A673 (cell line): ENCODE measurements around the gene NBEA. TPM values are rescaled to one million over a fixed set of nuclear protein-coding genes. Genes with fewer than 3 reads are reported as not detected.

Experiments
- BruUV-seq: library from RNA; stranded (reverse); fragments of 400-500 nt; replicated peaks from 2 replicates; lab custom pipeline; 2021; lab: Mats Ljungman, UMichigan
- CTCF ChIA-PET: fragments of 300-600 bp; sonication (Branson Sonifier 250); formaldehyde crosslinking; loops from one replicate; lab custom pipeline; 2022; ENCODE audit warnings: antibody characterized with exemption; lab: Charles Lee
- POLR2A ChIA-PET: fragments of 300-600 bp; sonication (Branson Sonifier 250); formaldehyde crosslinking; loops from one replicate; lab custom pipeline; 2022; ENCODE audit warnings: antibody characterized with exemption; ENCODE audit not compliant: low non-redundant PET; lab: Charles Lee
- DNase-seq: peaks from one replicate; pipeline ENCODE4 v3.0.0-alpha.2; 2015; ENCODE audit warnings: low spot score
- H3K27ac ChIP-seq: fragments of 200-600 bp; sonication (generic); 2 replicates; pipeline ENCODE4 v1.5.1; 2016; ENCODE audit warnings: mixed run types, low read depth, mild to moderate bottlenecking, mixed read lengths, antibody characterized with exemption, low read length; ENCODE audit not compliant: poor library complexity, severe bottlenecking
- H3K27me3 ChIP-seq: fragments of 200-600 bp; sonication (generic); replicated peaks from 2 replicates; pipeline ENCODE4 v1.6.1; 2017; ENCODE audit warnings: mixed run types, low read depth, mild to moderate bottlenecking, mixed read lengths, antibody characterized with exemption, low read length; ENCODE audit not compliant: insufficient read depth, poor library complexity
- H3K36me3 ChIP-seq: fragments of 200-600 bp; sonication (generic); 2 replicates; pipeline ENCODE4 v1.6.1; 2016; ENCODE audit warnings: mixed run types, mild to moderate bottlenecking, mixed read lengths, antibody characterized with exemption, low read length; ENCODE audit not compliant: insufficient read depth, poor library complexity, severe bottlenecking
- H3K4me1 ChIP-seq: fragments of 200-600 bp; sonication (generic); 2 replicates; pipeline ENCODE4 v1.6.1; 2017; ENCODE audit warnings: mixed run types, mild to moderate bottlenecking, mixed read lengths, antibody characterized with exemption, low read length; ENCODE audit not compliant: insufficient read depth, poor library complexity, severe bottlenecking
- H3K4me3 ChIP-seq: fragments of 200-600 bp; sonication (generic); 2 replicates; pipeline ENCODE4 v1.5.1; 2016; ENCODE audit warnings: low read depth, mixed run types, mild to moderate bottlenecking, mixed read lengths, low read length; ENCODE audit not compliant: poor library complexity, severe bottlenecking
- H3K9me3 ChIP-seq: fragments of 200-600 bp; sonication (generic); 2 replicates; pipeline ENCODE4 v1.6.1; 2016; ENCODE audit warnings: mixed run types, low read depth, mild to moderate bottlenecking, mixed read lengths, antibody characterized with exemption, low read length; ENCODE audit not compliant: poor library complexity, severe bottlenecking
- CTCF ChIP-seq: fragments of 300-800, 200-600 bp; sonication (generic); conservative IDR thresholded peaks from 2 replicates; pipeline ENCODE4 v1.5.1; 2017; ENCODE audit warnings: low read depth, mild to moderate bottlenecking, antibody characterized with exemption, low read length, moderate library complexity, mixed read lengths
- EZH2 ChIP-seq: fragments of 200-600 bp; sonication (generic); IDR thresholded peaks from 2 replicates; pipeline ENCODE4 v1.6.1; 2017; ENCODE audit warnings: borderline replicate concordance, low read depth, mild to moderate bottlenecking, mixed read lengths, antibody characterized with exemption, low read length; ENCODE audit not compliant: poor library complexity, severe bottlenecking
- intact Hi-C: fragments of 100-400 bp; cut with micrococcal nuclease; formaldehyde crosslinking; loops from one replicate; pipeline ENCODE4 v1.10.0; 2022; ENCODE audit not compliant: unreplicated experiment
- total RNA-seq: library from RNA; stranded (reverse); gene quantifications from 2 replicates; pipeline ENCODE4 v1.2.3, GENCODE V29; 2021

NBEA gene
- total RNA-seq, 1 experiment from 2014 or later, result 4.2 TPM

GRCh38 chr13:35718084-35718483 lies 776.0 kb downstream of the NBEA start:
- Histone ChIP-seq H3K4me3 (no peak overlapping the region), H3K27me3 (no peaks in the 10 kb centered on the region), H3K36me3 (no peaks in the 10 kb centered on the region), H3K9me3 (no peaks in the 10 kb centered on the region), H3K27ac (no peak overlapping the region), H3K4me1 (no peaks in the 10 kb centered on the region)
- intact Hi-C loops, result no loop called here
- POLR2A ChIA-PET, result no interaction called here
- peak; percentile 28; the same call in 1 of the 2 replicates for TF ChIP-seq CTCF
- no peak for TF ChIP-seq EZH2
- CTCF ChIA-PET, result interaction anchor here (0.6 to 0.7 kb wide), 2 partner anchors 134 to 235 kb away, joined by 3 to 5 read pairs; no protein-coding TSS in a partner anchor
- peak; percentile 4 for DNase-seq
- no TSS peak for BruUV-seq

- Histone ChIP-seq H3K4me3 (no peak overlapping the region), H3K27ac (no peak overlapping the region), H3K27me3 (no peaks in the 10 kb centered on the region), H3K36me3 (no peaks in the 10 kb centered on the region), H3K4me1 (no peaks in the 10 kb centered on the region), H3K9me3 (no peaks in the 10 kb centered on the region)
- TF ChIP-seq CTCF, result no peak
- no peak for TF ChIP-seq EZH2
- intact Hi-C loops, result loop anchor here (5.0 to 10.0 kb wide), 2 partner anchors 88 to 505 kb away; no protein-coding TSS in a partner anchor
- no TSS peak for BruUV-seq
- POLR2A ChIA-PET, result no interaction called here
- DNase-seq, result no peak
- CTCF ChIA-PET, result interaction anchor here (0.5 kb wide), 1 partner anchor 27 kb away, joined by 4 read pairs; no protein-coding TSS in a partner anchor
These were observed 778.2 kb downstream of the NBEA start for GRCh38 chr13:35720290-35720689.

- peak; percentile 74 for DNase-seq
- Histone ChIP-seq H3K4me1 (no peaks in the 10 kb centered on the region), H3K9me3 (no peaks in the 10 kb centered on the region), H3K27ac (no peak overlapping the region), H3K36me3 (no peaks in the 10 kb centered on the region), H3K27me3 (no peaks in the 10 kb centered on the region), H3K4me3 (no peak overlapping the region)
- TF ChIP-seq CTCF, result peak; percentile 95
- TF ChIP-seq EZH2, result no peak
- BruUV-seq, result no TSS peak
- POLR2A ChIA-PET, result no interaction called here
- CTCF ChIA-PET, result interaction anchor here (0.5 kb wide), 1 partner anchor 26 kb away, joined by 4 read pairs; no protein-coding TSS in a partner anchor
- intact Hi-C loops, result loop anchor here (5.0 to 10.0 kb wide), 2 partner anchors 89 to 506 kb away; no protein-coding TSS in a partner anchor
These were observed 778.9 kb downstream of the NBEA start for GRCh38 chr13:35720690-35721554.
